ENCODE results near the gene COL19A1.

DNA sequence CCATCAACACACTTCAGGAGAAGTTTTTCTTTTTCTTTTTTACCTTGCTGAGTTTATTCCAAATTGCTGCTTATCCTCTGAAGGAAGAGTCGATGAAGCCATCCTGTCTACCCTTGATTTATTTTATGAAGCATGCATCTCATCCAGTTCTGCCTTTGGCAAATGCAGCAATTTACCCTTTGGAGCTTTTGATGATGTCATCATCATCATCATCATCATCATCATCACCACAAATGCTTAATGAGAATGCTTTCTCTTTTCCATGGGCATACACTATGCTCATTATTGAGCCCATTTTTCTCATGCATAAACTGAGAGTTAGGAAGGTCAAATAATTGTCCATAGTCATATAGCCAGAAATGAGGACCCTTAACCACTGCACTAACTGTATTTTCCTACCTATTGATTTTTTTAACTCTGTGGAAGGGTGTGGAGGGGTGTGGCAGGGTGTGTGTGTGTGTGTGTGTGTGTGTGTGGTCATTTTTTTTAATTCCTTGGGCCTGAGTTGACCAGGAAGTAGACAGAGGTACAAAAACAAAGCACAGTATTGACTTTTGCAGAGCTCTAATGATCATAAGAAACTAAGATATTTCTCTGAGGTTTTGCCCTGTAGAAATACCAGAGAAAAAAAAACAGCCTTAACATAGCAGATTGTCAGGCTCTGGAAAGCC is 353.7 kb downstream of the COL19A1 start:
- TF ChIP-seq, protein P1, sequence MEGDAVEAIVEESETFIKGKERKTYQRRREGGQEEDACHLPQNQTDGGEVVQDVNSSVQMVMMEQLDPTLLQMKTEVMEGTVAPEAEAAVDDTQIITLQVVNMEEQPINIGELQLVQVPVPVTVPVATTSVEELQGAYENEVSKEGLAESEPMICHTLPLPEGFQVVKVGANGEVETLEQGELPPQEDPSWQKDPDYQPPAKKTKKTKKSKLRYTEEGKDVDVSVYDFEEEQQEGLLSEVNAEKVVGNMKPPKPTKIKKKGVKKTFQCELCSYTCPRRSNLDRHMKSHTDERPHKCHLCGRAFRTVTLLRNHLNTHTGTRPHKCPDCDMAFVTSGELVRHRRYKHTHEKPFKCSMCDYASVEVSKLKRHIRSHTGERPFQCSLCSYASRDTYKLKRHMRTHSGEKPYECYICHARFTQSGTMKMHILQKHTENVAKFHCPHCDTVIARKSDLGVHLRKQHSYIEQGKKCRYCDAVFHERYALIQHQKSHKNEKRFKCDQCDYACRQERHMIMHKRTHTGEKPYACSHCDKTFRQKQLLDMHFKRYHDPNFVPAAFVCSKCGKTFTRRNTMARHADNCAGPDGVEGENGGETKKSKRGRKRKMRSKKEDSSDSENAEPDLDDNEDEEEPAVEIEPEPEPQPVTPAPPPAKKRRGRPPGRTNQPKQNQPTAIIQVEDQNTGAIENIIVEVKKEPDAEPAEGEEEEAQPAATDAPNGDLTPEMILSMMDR (IDR thresholded peaks at IDR 0.05; ENCODE audit: insufficient read depth, low read length, poor library complexity, severe bottlenecking), result no peak
- TF ChIP-seq EZH2phosphoT487 (conservative IDR thresholded peaks at IDR 0.05; ENCODE audit: low read length), result no peak

Data from SU-DHL-6 (cell line).